ENCODE results near the gene FLYWCH2.

Gene FLYWCH2

GRCh38 chr16:2913603-2914002, 30.6 kb downstream of the FLYWCH2 start:
- TF ChIP-seq EZH2phosphoT487 (conservative IDR thresholded peaks at IDR 0.05; ENCODE audit: low read length), result no peak
- TF ChIP-seq, protein P1, sequence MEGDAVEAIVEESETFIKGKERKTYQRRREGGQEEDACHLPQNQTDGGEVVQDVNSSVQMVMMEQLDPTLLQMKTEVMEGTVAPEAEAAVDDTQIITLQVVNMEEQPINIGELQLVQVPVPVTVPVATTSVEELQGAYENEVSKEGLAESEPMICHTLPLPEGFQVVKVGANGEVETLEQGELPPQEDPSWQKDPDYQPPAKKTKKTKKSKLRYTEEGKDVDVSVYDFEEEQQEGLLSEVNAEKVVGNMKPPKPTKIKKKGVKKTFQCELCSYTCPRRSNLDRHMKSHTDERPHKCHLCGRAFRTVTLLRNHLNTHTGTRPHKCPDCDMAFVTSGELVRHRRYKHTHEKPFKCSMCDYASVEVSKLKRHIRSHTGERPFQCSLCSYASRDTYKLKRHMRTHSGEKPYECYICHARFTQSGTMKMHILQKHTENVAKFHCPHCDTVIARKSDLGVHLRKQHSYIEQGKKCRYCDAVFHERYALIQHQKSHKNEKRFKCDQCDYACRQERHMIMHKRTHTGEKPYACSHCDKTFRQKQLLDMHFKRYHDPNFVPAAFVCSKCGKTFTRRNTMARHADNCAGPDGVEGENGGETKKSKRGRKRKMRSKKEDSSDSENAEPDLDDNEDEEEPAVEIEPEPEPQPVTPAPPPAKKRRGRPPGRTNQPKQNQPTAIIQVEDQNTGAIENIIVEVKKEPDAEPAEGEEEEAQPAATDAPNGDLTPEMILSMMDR (IDR thresholded peaks at IDR 0.05; ENCODE audit: insufficient read depth, low read length, poor library complexity, severe bottlenecking), result no peak
- H3F3A ChIP-seq (ENCODE audit: insufficient read depth), result peaks cover 9% of the 10 kb centered on the region
- no peak overlapping the region for H3K27ac ChIP-seq (ENCODE audit: low read depth, low read length)
- H3K79me2 ChIP-seq (ENCODE audit: insufficient read depth, low read length), result peaks cover 10% of the 10 kb centered on the region; the same call in 1 of the 2 replicates
- H3K9ac ChIP-seq (ENCODE audit: low read length), result no peak overlapping the region
- H4K20me1 ChIP-seq (ENCODE audit: low read depth, low read length), result no peaks in the 10 kb centered on the region
- H3K36me3 ChIP-seq (ENCODE audit: low read length), result no peaks in the 10 kb centered on the region
- H3K4me2 ChIP-seq (ENCODE audit: low read depth, low read length, poor library complexity, severe bottlenecking), result peak overlapping the region; percentile 90
- H3K9me2 ChIP-seq (replicated peaks; ENCODE audit: insufficient read depth, low read length), result no peaks in the 10 kb centered on the region
- no peak overlapping the region for H3K4me3 ChIP-seq (ENCODE audit: insufficient read depth, low read length, poor library complexity, severe bottlenecking)
- H3K27me3 ChIP-seq (ENCODE audit: low read length), result no peaks in the 10 kb centered on the region
- no peaks in the 10 kb centered on the region for H3K9me3 ChIP-seq (ENCODE audit: insufficient read depth, low read length)
- H2AFZ ChIP-seq (ENCODE audit: low read depth, low read length, severe bottlenecking), result no peak overlapping the region

DNA sequence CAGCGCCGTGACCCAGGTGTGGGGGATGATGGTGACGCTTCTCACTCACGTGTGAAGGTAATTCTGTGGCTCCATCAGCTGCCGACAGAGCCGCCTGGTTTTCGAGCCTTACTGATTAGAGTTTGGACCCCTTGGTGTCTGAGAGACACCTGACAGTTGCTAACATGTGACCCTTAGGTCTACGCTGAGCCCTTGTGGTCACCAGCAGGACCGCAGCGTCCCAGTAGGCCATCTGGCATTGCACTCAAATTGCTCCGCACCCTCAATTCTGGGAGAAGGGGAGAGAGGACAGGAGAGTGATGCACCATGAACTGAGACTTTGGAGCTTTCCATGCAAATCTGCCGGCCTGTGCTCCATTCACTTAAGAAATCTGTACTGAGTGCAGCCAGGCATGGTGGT, 31.2 kb downstream of the FLYWCH2 start:
- no peaks in the 10 kb centered on the region for H3K9me2 ChIP-seq (replicated peaks; ENCODE audit: insufficient read depth, low read length)
- no peak overlapping the region for H3K4me3 ChIP-seq (ENCODE audit: insufficient read depth, low read length, poor library complexity, severe bottlenecking)
- H4K20me1 ChIP-seq (ENCODE audit: low read depth, low read length), result no peaks in the 10 kb centered on the region
- no peak overlapping the region for H2AFZ ChIP-seq (ENCODE audit: low read depth, low read length, severe bottlenecking)
- peaks cover 13% of the 10 kb centered on the region for H3F3A ChIP-seq (ENCODE audit: insufficient read depth)
- H3K27ac ChIP-seq (ENCODE audit: low read depth, low read length), result no peak overlapping the region
- no peaks in the 10 kb centered on the region for H3K36me3 ChIP-seq (ENCODE audit: low read length)
- H3K4me2 ChIP-seq (ENCODE audit: low read depth, low read length, poor library complexity, severe bottlenecking), result no peak overlapping the region
- peaks cover 10% of the 10 kb centered on the region; the same call in 1 of the 2 replicates for H3K79me2 ChIP-seq (ENCODE audit: insufficient read depth, low read length)
- H3K9me3 ChIP-seq (ENCODE audit: insufficient read depth, low read length), result no peaks in the 10 kb centered on the region
- no peaks in the 10 kb centered on the region for H3K27me3 ChIP-seq (ENCODE audit: low read length)
- no peak overlapping the region for H3K9ac ChIP-seq (ENCODE audit: low read length)
- TF ChIP-seq, protein P1 (IDR thresholded peaks at IDR 0.05; ENCODE audit: insufficient read depth, low read length, poor library complexity, severe bottlenecking), result no peak
- no peak for TF ChIP-seq EZH2phosphoT487 (conservative IDR thresholded peaks at IDR 0.05; ENCODE audit: low read length)

GRCh38 chr16:2915196-2915929, 32.3 kb downstream of the FLYWCH2 start:
- Histone ChIP-seq H3K27ac (ENCODE audit: low read depth, low read length) (no peak overlapping the region), H4K20me1 (ENCODE audit: low read depth, low read length) (no peaks in the 10 kb centered on the region), H2AFZ (ENCODE audit: low read depth, low read length, severe bottlenecking) (no peak overlapping the region), H3K4me2 (ENCODE audit: low read depth, low read length, poor library complexity, severe bottlenecking) (no peak overlapping the region), H3K79me2 (ENCODE audit: insufficient read depth, low read length) (peaks cover 10% of the 10 kb centered on the region; the same call in 1 of the 2 replicates), H3K27me3 (ENCODE audit: low read length) (no peaks in the 10 kb centered on the region), H3K9me3 (ENCODE audit: insufficient read depth, low read length) (no peaks in the 10 kb centered on the region), H3K9me2 (replicated peaks; ENCODE audit: insufficient read depth, low read length) (no peaks in the 10 kb centered on the region), H3K36me3 (ENCODE audit: low read length) (no peaks in the 10 kb centered on the region), H3F3A (ENCODE audit: insufficient read depth) (peaks cover 9% of the 10 kb centered on the region), H3K4me3 (ENCODE audit: insufficient read depth, low read length, poor library complexity, severe bottlenecking) (no peak overlapping the region), H3K9ac (ENCODE audit: low read length) (no peak overlapping the region)
- TF ChIP-seq EZH2phosphoT487 (conservative IDR thresholded peaks at IDR 0.05; ENCODE audit: low read length), result no peak
- TF ChIP-seq, protein P1 (IDR thresholded peaks at IDR 0.05; ENCODE audit: insufficient read depth, low read length, poor library complexity, severe bottlenecking), result no peak
